ENCODE results near the gene SPIC. TPM values are rescaled to one million over a fixed set of nuclear protein-coding genes. Genes with fewer than 3 reads are reported as not detected.

SPIC gene
- total RNA-seq, 1 donor from 2014 or later = not detected

GRCh38 chr12:101536069-101536674 lies 61.0 kb downstream of the SPIC start:
- Histone ChIP-seq H3K27me3 (no peaks in the 10 kb centered on the region), H3K36me3 (no peaks in the 10 kb centered on the region), H3K9me3 (no peaks in the 10 kb centered on the region), H3K4me1 (no peaks in the 10 kb centered on the region), H3K4me3 (no peak overlapping the region), H3K27ac (no peak overlapping the region)
- no peak for ATAC-seq
- intact Hi-C loops (cut with DNase I) = no loop called here
- no peak for DNase-seq
- TF ChIP-seq CTCF (IDR thresholded peaks at IDR 0.05) = no peak

Other genes with a start within 250 kb of the SPIC start
- 14.0 TPM for gene UTP20, start 195.2 kb upstream of the SPIC start, total RNA-seq
- gene ARL1, start 67.6 kb upstream of the SPIC start, total RNA-seq = 78.9 TPM
- gene MYBPC1, start 119.6 kb downstream of the SPIC start, total RNA-seq = not detected
- 71.4 TPM for gene CHPT1, start 222.3 kb downstream of the SPIC start, total RNA-seq